ENCODE results near the gene NHSL2. TPM values are rescaled to one million over a fixed set of nuclear protein-coding genes. Genes with fewer than 3 reads are reported as not detected.

The NHSL2 gene
- total and polyA plus RNA-seq, 7 donors = 0.30 to 4.4 (median 1.9) TPM

DNA sequence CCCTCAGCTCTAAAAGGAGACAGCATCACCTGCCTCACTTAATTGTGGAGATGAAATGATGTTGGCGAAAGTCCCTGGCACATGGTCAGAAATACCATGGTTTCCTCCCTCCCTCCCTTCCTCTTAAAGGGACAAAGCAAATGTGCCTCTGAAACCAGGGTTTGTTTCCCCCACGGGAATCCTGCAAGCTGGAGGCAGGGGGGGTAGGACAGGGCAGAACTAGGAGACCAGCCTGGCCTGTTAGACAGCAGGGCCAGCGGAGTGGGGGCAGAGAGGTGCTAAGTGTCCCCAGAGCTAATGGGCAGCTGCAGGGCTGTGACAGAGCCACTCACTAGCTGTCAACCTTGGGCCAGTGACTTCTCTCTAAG lies 215.4 kb downstream of the NHSL2 start:
- Histone ChIP-seq H3K27me3 (ENCODE audit: insufficient read depth in 3 of 3, low read length in 2 of 3) (peaks cover 0 to 42% (median 0%) of the 10 kb centered on the region in 3 donors), H3K4me3 (no peak overlapping the region), H3K27ac (peak overlapping the region; percentile 41), H3K36me3 (ENCODE audit: insufficient read depth in 1 of 2, low read depth in 1 of 2) (no peaks in the 10 kb centered on the region), H3K9me3 (no peaks in the 10 kb centered on the region), H3K4me1 (peaks cover 3% of the 10 kb centered on the region)
- WGBS, 3 donors = 30 to 53% (median 40%) methylated on average over 2 to 3 of the region's 3 CpGs
- ATAC-seq = peak in 2 of 4 donors; percentile 17 to 26
- TF ChIP-seq CTCF (IDR thresholded peaks at IDR 0.05) = no peak
- no peak for DNase-seq
- intact Hi-C loops (cut with DNase I) = loop anchor here (1.0 to 5.0 kb wide), 3 partner anchors 108 to 215 kb away; partner anchors contain the start of gene NHSL2 (in 1 of the 2)

DNA sequence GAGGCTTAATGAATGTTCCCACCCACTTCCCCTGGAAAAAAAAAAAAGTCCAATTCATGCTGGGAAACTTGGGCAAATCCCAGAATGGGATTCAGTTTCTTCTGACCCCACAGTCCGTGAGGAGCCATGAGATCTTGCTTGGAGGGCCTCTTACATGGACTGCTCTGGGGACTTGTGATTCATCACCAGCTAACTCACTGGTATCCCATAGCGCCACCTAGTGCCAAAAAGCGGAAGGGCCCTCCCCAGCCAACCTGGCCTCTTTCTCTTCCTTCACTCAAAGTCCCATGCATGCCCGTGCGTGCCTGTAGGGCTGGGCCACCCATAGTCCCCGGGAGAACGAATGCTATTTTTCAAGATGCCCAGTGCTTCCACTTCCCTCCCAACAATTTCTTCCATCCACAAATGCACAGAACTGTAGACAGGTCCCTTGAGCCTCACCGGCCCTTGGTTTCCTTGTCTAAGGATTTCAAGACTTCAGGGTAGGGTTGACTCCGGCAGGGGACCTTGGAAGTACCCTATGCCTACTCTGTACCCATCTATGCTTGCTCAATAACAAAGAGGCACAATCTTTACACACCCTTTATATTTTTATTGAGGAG lies 216.0 kb downstream of the NHSL2 start:
- Histone ChIP-seq H3K4me1 (peaks cover 3% of the 10 kb centered on the region), H3K4me3 (no peak overlapping the region), H3K9me3 (no peaks in the 10 kb centered on the region), H3K27ac (peak overlapping the region; percentile 41), H3K27me3 (ENCODE audit: insufficient read depth in 3 of 3, low read length in 2 of 3) (peaks cover 0 to 48% (median 0%) of the 10 kb centered on the region in 3 donors), H3K36me3 (ENCODE audit: insufficient read depth in 1 of 2, low read depth in 1 of 2) (no peaks in the 10 kb centered on the region)
- peak; percentile 80 for TF ChIP-seq CTCF (IDR thresholded peaks at IDR 0.05)
- WGBS, 3 donors = 18 to 19% (median 19%) methylated on average over 9 of the region's 9 CpGs
- peak; percentile 88 to 93 (median 90) for ATAC-seq
- DNase-seq = peak; percentile 83 to 89
- intact Hi-C loops (cut with DNase I) = loop anchor here (1.0 to 5.0 kb wide), 3 partner anchors 108 to 216 kb away; partner anchors contain the start of gene NHSL2 (in 1 of the 2)

DNA sequence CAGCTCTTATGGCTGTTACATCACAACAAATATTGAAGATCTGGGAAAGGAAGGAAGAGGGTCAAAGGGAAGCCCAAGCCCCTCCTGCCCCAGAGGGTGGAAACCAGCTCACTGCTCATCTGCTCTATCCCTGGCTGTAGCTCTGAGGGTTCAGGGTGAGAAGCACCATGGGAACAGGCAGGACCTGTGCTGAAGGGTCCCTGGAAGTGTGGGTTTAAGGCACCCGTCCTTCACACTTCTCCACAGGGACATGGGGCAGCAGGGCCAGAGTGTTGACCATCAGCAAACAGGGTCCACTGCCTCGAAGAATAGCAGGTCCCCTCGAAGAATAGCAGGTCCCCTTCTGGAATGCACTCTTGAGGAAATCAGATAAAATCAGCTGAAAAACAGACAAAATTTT lies 216.7 kb downstream of the NHSL2 start:
- intact Hi-C loops (cut with DNase I) = loop anchor here (2.0 to 5.0 kb wide), 2 partner anchors 110 to 217 kb away; partner anchors contain the start of gene NHSL2 (in 1 of the 2)
- Histone ChIP-seq H3K36me3 (ENCODE audit: insufficient read depth in 1 of 2, low read depth in 1 of 2) (no peaks in the 10 kb centered on the region), H3K4me3 (no peak overlapping the region), H3K4me1 (peaks cover 1% of the 10 kb centered on the region), H3K9me3 (no peaks in the 10 kb centered on the region), H3K27me3 (ENCODE audit: insufficient read depth in 3 of 3, low read length in 2 of 3) (peaks cover 0 to 53% (median 0%) of the 10 kb centered on the region in 3 donors), H3K27ac (no peak overlapping the region)
- ATAC-seq (no peak), DNase-seq (no peak)
- 56 to 74% (median 63%) methylated on average over 3 of the region's 3 CpGs for WGBS, 3 donors
- TF ChIP-seq CTCF (IDR thresholded peaks at IDR 0.05) = no peak

GRCh38 chrX:72128183-72128834 lies 217.7 kb downstream of the NHSL2 start:
- intact Hi-C loops (cut with DNase I) = loop anchor here in 1 of 2 donors (5.0 kb wide), 1 partner anchor 111 kb away; no protein-coding TSS in a partner anchor
- Histone ChIP-seq H3K27ac (no peak overlapping the region), H3K36me3 (ENCODE audit: insufficient read depth in 1 of 2, low read depth in 1 of 2) (no peaks in the 10 kb centered on the region), H3K4me3 (no peak overlapping the region), H3K4me1 (no peaks in the 10 kb centered on the region), H3K27me3 (ENCODE audit: insufficient read depth in 3 of 3, low read length in 2 of 3) (peaks cover 0 to 53% (median 0%) of the 10 kb centered on the region in 3 donors), H3K9me3 (no peaks in the 10 kb centered on the region)
- 62 to 69% (median 62%) methylated on average over 4 of the region's 4 CpGs for WGBS, 3 donors
- no peak for ATAC-seq
- TF ChIP-seq CTCF (IDR thresholded peaks at IDR 0.05) = no peak
- DNase-seq = no peak
